IMR-90 (cell line): Measurements from ENCODE around the gene OCEL1. TPM values are rescaled to one million over a fixed set of nuclear protein-coding genes. Genes with fewer than 3 reads are reported as not detected.

Source experiments
- ATAC-seq: fragments of 200-7000 bp; cut with Tn5 transposase; 2 replicates; pipeline ENCODE4 v1.9.1; 2020; ENCODE audit warnings: low read depth, mild to moderate bottlenecking, moderate library complexity
- BruUV-seq: library from RNA; stranded (reverse); fragments of 400-500 nt; replicated peaks from 2 replicates; lab custom pipeline; 2021; lab: Mats Ljungman, UMichigan
- CTCF ChIA-PET: fragments of 300-600 bp; formaldehyde crosslinking; extraction: SDS; loops from one replicate; lab custom pipeline; 2021; ENCODE audit warnings: antibody characterized with exemption; lab: Yijun Ruan, JAX
- POLR2A ChIA-PET: fragments of 300-600 bp; sonication (Branson Sonifier 250); formaldehyde crosslinking; loops from one replicate; lab custom pipeline; 2022; ENCODE audit warnings: antibody characterized with exemption; ENCODE audit not compliant: unreplicated experiment; lab: Charles Lee
- DNase-seq: peaks from one replicate; pipeline ENCODE4 v3.0.0; 2013
- H2AFZ ChIP-seq: replicated peaks from 2 replicates; pipeline ENCODE3; 2013; ENCODE audit warnings: low read length, mild to moderate bottlenecking; ENCODE audit not compliant: poor library complexity
- H2AK5ac ChIP-seq: 2 replicates; pipeline ENCODE4 v1.6.1; 2013; ENCODE audit warnings: low read depth, low read length, inconsistent platforms
- H2AK9ac ChIP-seq: replicated peaks from 2 replicates; pipeline ENCODE3; 2013; ENCODE audit warnings: mild to moderate bottlenecking, low read depth, low read length, moderate library complexity; ENCODE audit not compliant: poor library complexity
- H2BK120ac ChIP-seq: 2 replicates; pipeline ENCODE4 v1.6.1; 2013; ENCODE audit warnings: low read depth, low read length, inconsistent platforms
- H2BK15ac ChIP-seq: 3 replicates; pipeline ENCODE4 v1.6.1; 2013; ENCODE audit warnings: low read depth, low read length, inconsistent platforms
- H2BK20ac ChIP-seq: 2 replicates; pipeline ENCODE4 v1.6.1; 2013; ENCODE audit warnings: low read depth, mild to moderate bottlenecking, inconsistent platforms, low read length, moderate library complexity
- H2BK5ac ChIP-seq: 2 replicates; pipeline ENCODE4 v1.6.1; 2013; ENCODE audit warnings: mild to moderate bottlenecking, low read depth, low read length, inconsistent platforms; ENCODE audit not compliant: poor library complexity, severe bottlenecking
- H3K14ac ChIP-seq: replicated peaks from 2 replicates; pipeline ENCODE4 v1.6.1; 2013; ENCODE audit warnings: low read depth, low read length, inconsistent platforms
- H3K18ac ChIP-seq: 2 replicates; pipeline ENCODE4 v1.6.1; 2013; ENCODE audit warnings: low read depth, low read length, control low read depth
- H3K23ac ChIP-seq: 2 replicates; pipeline ENCODE4 v1.6.1; 2013; ENCODE audit warnings: low read depth, low read length, inconsistent platforms
- H3K27ac ChIP-seq: 2 replicates; pipeline ENCODE4 v1.5.1; 2013; ENCODE audit warnings: mild to moderate bottlenecking, control low read depth, low read length; ENCODE audit not compliant: insufficient read depth
- H3K27me3 ChIP-seq: 2 replicates; pipeline ENCODE4 v1.6.1; 2013; ENCODE audit warnings: low read length; ENCODE audit not compliant: control insufficient read depth, insufficient read depth
- H3K36me3 ChIP-seq: 2 replicates; pipeline ENCODE4 v1.6.1; 2013; ENCODE audit warnings: low read length, mixed read lengths; ENCODE audit not compliant: control insufficient read depth, insufficient read depth
- H3K4ac ChIP-seq: 2 replicates; pipeline ENCODE4 v1.6.1; 2013; ENCODE audit warnings: low read depth, low read length, inconsistent platforms
- H3K4me1 ChIP-seq: 2 replicates; pipeline ENCODE4 v1.6.1; 2013; ENCODE audit warnings: low read length, mixed read lengths; ENCODE audit not compliant: control insufficient read depth, insufficient read depth
- H3K4me2 ChIP-seq: 2 replicates; pipeline ENCODE4 v1.6.1; 2013; ENCODE audit warnings: low read depth, mild to moderate bottlenecking, control low read depth, low read length, moderate library complexity
- H3K4me3 ChIP-seq: 2 replicates; pipeline ENCODE4 v1.5.1; 2013; ENCODE audit warnings: low read depth, mild to moderate bottlenecking, control low read depth, low read length, moderate library complexity; ENCODE audit not compliant: insufficient read depth
- H3K56ac ChIP-seq: 2 replicates; pipeline ENCODE4 v1.6.1; 2013; ENCODE audit warnings: low read length, inconsistent platforms; ENCODE audit not compliant: insufficient read depth; ENCODE audit errors: extremely low read depth
- H3K79me1 ChIP-seq, 2 experiments: 2 replicates each; pipeline ENCODE4 v1.6.1; 2013; ENCODE audit warnings: low read length in 2 of 2, inconsistent platforms in 1 of 2, low read depth in 1 of 2
- H3K9ac ChIP-seq: 2 replicates; pipeline ENCODE4 v1.6.1; 2013; ENCODE audit warnings: low read depth, low read length, control low read depth
- H3K9me1 ChIP-seq: 2 replicates; pipeline ENCODE4 v1.6.1; 2013; ENCODE audit warnings: low read length, inconsistent platforms; ENCODE audit not compliant: insufficient read depth
- H3K9me3 ChIP-seq: 2 replicates; pipeline ENCODE4 v1.6.1; 2013; ENCODE audit warnings: low read length; ENCODE audit not compliant: control insufficient read depth, insufficient read depth
- H4K20me1 ChIP-seq: 2 replicates; pipeline ENCODE4 v1.6.1; 2013; ENCODE audit warnings: low read length, inconsistent platforms; ENCODE audit not compliant: insufficient read depth
- H4K5ac ChIP-seq: 2 replicates; pipeline ENCODE4 v1.6.1; 2013; ENCODE audit warnings: mild to moderate bottlenecking, low read depth, low read length, control low read depth
- H4K8ac ChIP-seq, 2 experiments: 2 replicates each; pipeline ENCODE4 v1.6.1; 2013; ENCODE audit warnings: low read depth in 2 of 2, low read length in 2 of 2, control low read depth in 1 of 2, inconsistent platforms in 1 of 2
- H4K91ac ChIP-seq: 2 replicates; pipeline ENCODE4 v1.6.1; 2013; ENCODE audit warnings: low read depth, low read length, inconsistent platforms; ENCODE audit not compliant: insufficient read depth
- BHLHE40 ChIP-seq: fragments of 150-350 bp; IDR thresholded peaks from 2 replicates; pipeline ENCODE4 v1.6.1; 2016; ENCODE audit warnings: mild to moderate bottlenecking, low read depth, low read length
- CEBPB ChIP-seq: IDR thresholded peaks from 2 replicates; pipeline ENCODE4 v1.6.1; 2012; ENCODE audit warnings: low read depth, low read length, improper control_type of control experiment
- CHD1 ChIP-seq: IDR thresholded peaks from 2 replicates; pipeline ENCODE4 v1.6.1; 2012; ENCODE audit warnings: low read depth, low read length, improper control_type of control experiment
- FOS ChIP-seq: fragments of 150-350 bp; IDR thresholded peaks from 2 replicates; pipeline ENCODE4 v1.6.1; 2016; ENCODE audit warnings: low read depth, low read length
- MAFK ChIP-seq: IDR thresholded peaks from 2 replicates; pipeline ENCODE4 v1.6.1; 2012; ENCODE audit warnings: low read depth, low read length, improper control_type of control experiment
- MAZ ChIP-seq: IDR thresholded peaks from 2 replicates; pipeline ENCODE4 v1.6.1; 2012; ENCODE audit warnings: low read depth, mild to moderate bottlenecking, low read length, improper control_type of control experiment, moderate library complexity, borderline replicate concordance
- MXI1 ChIP-seq: IDR thresholded peaks from 2 replicates; pipeline ENCODE4 v1.6.1; 2012; ENCODE audit warnings: low read depth, mild to moderate bottlenecking, low read length, moderate library complexity, borderline replicate concordance
- NFE2L2 ChIP-seq: fragments of 150-350 bp; IDR thresholded peaks from 2 replicates; pipeline ENCODE4 v1.6.1; 2016; ENCODE audit warnings: low read depth, mild to moderate bottlenecking, low read length
- POLR2A ChIP-seq: IDR thresholded peaks from 2 replicates; pipeline ENCODE4 v1.6.1; 2012; ENCODE audit warnings: mild to moderate bottlenecking, low read depth, low read length
- RAD21 ChIP-seq: IDR thresholded peaks from 2 replicates; pipeline ENCODE4 v1.6.1; 2012; ENCODE audit warnings: low read length, improper control_type of control experiment
- RCOR1 ChIP-seq: IDR thresholded peaks from 2 replicates; pipeline ENCODE4 v1.6.1; 2012; ENCODE audit warnings: mild to moderate bottlenecking, low read length, improper control_type of control experiment; ENCODE audit not compliant: insufficient replicate concordance
- RFX5 ChIP-seq: IDR thresholded peaks from 2 replicates; pipeline ENCODE4 v1.8.0; 2012; ENCODE audit warnings: low read depth, mild to moderate bottlenecking, low read length, moderate library complexity
- SMC3 ChIP-seq: fragments of 150-350 bp; IDR thresholded peaks from 2 replicates; pipeline ENCODE4 v1.6.1; 2016; ENCODE audit warnings: low read depth, mild to moderate bottlenecking, antibody characterized with exemption, low read length, moderate library complexity
- WGBS, 2 experiments: methylation state at CpG; one replicate each; pipeline versions ENCODE4 v1.1.5 to v1.1.7; 2013; ENCODE audit warnings: missing lambda C conversion rate in 2 of 2; ENCODE audit not compliant: insufficient read length in 1 of 2; ENCODE audit errors: extremely low coverage in 2 of 2; 5-methylcytosine and 5-hydroxymethylcytosine counted together
- dilution Hi-C: fragments of 300-500 bp; cut with HindIII; formaldehyde crosslinking; loops from one replicate; pipeline ENCODE4 v1.14.3; 2018; ENCODE audit warnings: low sequenced_read_pairs; ENCODE audit not compliant: unreplicated experiment
- in situ Hi-C: fragments of 300-500 bp; cut with MboI; formaldehyde crosslinking; loops from 3 replicates; pipeline ENCODE4 v1.14.3; 2019; ENCODE audit warnings: low sequenced_read_pairs, inconsistent platforms, mixed read lengths
- intact Hi-C: fragments of 100-400 bp; cut with micrococcal nuclease; formaldehyde crosslinking; loops from 2 replicates; pipeline ENCODE4 v1.10.0; 2022
- polyA plus RNA-seq, 3 experiments: library from polyadenylated mRNA; depleted of rRNA; stranded (reverse); fragments of >200 nt; gene quantifications; 2 replicates each; pipeline ENCODE4 v1.2.3, GENCODE V29; 2012; ENCODE audit warnings: low replicate concordance in 1 of 3
- total RNA-seq: library from RNA; depleted of rRNA; stranded (reverse); fragments of >200 nt; gene quantifications from 2 replicates; pipeline ENCODE4 v1.2.3, GENCODE V29; 2012
- TF ChIP-seq, protein P1 (sequence below): fragments of 150-350 bp; IDR thresholded peaks from 2 replicates; pipeline ENCODE4 v1.6.1; 2017; ENCODE audit warnings: mild to moderate bottlenecking, antibody characterized with exemption, low read length, low read depth
- TF ChIP-seq, protein P2 (sequence below): conservative IDR thresholded peaks from 2 replicates; pipeline ENCODE4 v1.5.1; 2012; ENCODE audit warnings: mild to moderate bottlenecking, low read depth, low read length, improper control_type of control experiment
- TF ChIP-seq, protein P3 (sequence below): fragments of 150-350 bp; IDR thresholded peaks from 2 replicates; pipeline ENCODE4 v1.6.1; 2016; ENCODE audit warnings: low read depth, mild to moderate bottlenecking, low read length, moderate library complexity, borderline replicate concordance

The OCEL1 gene
- total and polyA plus RNA-seq, 2 of the 4 experiments (the other 2 are of a cell fraction): 1.1 to 7.2 TPM

DNA sequence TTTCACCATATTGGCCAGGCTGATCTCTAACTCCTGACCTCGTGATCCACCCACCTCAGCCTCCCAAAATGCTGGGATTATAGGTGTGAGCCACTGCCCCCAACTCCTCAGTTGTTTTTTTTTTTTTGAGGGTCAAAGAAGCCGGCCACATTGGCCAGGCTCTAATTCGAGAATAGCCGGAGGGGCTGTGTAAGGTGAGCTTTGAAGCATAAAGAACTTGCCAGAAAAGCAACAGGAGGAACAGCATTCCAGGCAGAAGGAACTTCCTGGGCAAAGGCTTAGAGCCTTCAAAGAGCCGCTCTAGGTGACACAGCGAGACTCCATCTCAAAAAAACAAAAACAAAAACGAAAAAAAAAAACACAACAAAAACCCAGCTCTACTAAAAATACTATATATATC lies 40.0 kb downstream of the OCEL1 start:
- H3K79me1 ChIP-seq: peaks cover 0 to 18% of the 10 kb centered on the region in 2 experiments; a peak in 2 of 4 replicates
- H3K36me3 ChIP-seq: peaks cover 5% of the 10 kb centered on the region; the same call in 1 of the 2 replicates
- no peak overlapping the region for H2BK120ac ChIP-seq
- H3K4me2 ChIP-seq: no peak overlapping the region
- H3K27ac ChIP-seq: no peak overlapping the region
- POLR2A ChIA-PET: no interaction called here
- no peak overlapping the region for H2BK15ac ChIP-seq
- H3K4ac ChIP-seq: no peak overlapping the region
- dilution Hi-C loops (no loop called here), intact Hi-C loops (no loop called here), in situ Hi-C loops (no loop called here)
- H2AK9ac ChIP-seq: no peak overlapping the region
- no peaks in the 10 kb centered on the region for H3K9me1 ChIP-seq
- no peaks in the 10 kb centered on the region for H4K20me1 ChIP-seq
- H3K18ac ChIP-seq: no peak overlapping the region
- no peak overlapping the region for H2BK20ac ChIP-seq
- H4K91ac ChIP-seq: no peak overlapping the region
- no peak overlapping the region for H2AK5ac ChIP-seq
- no peaks in the 10 kb centered on the region for H3K9me3 ChIP-seq
- no peak overlapping the region for H2BK5ac ChIP-seq
- H3K4me1 ChIP-seq: no peaks in the 10 kb centered on the region; the same call in 1 of the 2 replicates
- WGBS, 2 experiments: 90% methylated on average over 2 of the region's 7 CpGs; no CpG with 5 or more reads in 1 of the 2 experiments
- ATAC-seq (no peak), DNase-seq (no peak)
- H2AFZ ChIP-seq: no peak overlapping the region
- H3K4me3 ChIP-seq: no peak overlapping the region
- no peak overlapping the region for H3K14ac ChIP-seq
- H3K23ac ChIP-seq: no peak overlapping the region
- BruUV-seq: no TSS peak
- H3K56ac ChIP-seq: no peak overlapping the region
- H4K8ac ChIP-seq: no peak overlapping the region; a peak in 1 of 4 replicates
- TF ChIP-seq POLR2A: no peak
- TF ChIP-seq RFX5: no peak
- TF ChIP-seq MAZ: no peak
- TF ChIP-seq, protein P1, sequence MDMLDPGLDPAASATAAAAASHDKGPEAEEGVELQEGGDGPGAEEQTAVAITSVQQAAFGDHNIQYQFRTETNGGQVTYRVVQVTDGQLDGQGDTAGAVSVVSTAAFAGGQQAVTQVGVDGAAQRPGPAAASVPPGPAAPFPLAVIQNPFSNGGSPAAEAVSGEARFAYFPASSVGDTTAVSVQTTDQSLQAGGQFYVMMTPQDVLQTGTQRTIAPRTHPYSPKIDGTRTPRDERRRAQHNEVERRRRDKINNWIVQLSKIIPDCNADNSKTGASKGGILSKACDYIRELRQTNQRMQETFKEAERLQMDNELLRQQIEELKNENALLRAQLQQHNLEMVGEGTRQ: no peak
- no peak for TF ChIP-seq BHLHE40
- TF ChIP-seq SMC3: no peak
- no peak for TF ChIP-seq CHD1
- no peak for TF ChIP-seq FOS
- TF ChIP-seq NFE2L2: no peak
- TF ChIP-seq MAFK: no peak
- no peak for TF ChIP-seq CEBPB
- TF ChIP-seq MXI1: no peak
- TF ChIP-seq RCOR1: no peak
- TF ChIP-seq, protein P2, sequence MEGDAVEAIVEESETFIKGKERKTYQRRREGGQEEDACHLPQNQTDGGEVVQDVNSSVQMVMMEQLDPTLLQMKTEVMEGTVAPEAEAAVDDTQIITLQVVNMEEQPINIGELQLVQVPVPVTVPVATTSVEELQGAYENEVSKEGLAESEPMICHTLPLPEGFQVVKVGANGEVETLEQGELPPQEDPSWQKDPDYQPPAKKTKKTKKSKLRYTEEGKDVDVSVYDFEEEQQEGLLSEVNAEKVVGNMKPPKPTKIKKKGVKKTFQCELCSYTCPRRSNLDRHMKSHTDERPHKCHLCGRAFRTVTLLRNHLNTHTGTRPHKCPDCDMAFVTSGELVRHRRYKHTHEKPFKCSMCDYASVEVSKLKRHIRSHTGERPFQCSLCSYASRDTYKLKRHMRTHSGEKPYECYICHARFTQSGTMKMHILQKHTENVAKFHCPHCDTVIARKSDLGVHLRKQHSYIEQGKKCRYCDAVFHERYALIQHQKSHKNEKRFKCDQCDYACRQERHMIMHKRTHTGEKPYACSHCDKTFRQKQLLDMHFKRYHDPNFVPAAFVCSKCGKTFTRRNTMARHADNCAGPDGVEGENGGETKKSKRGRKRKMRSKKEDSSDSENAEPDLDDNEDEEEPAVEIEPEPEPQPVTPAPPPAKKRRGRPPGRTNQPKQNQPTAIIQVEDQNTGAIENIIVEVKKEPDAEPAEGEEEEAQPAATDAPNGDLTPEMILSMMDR: no peak
- TF ChIP-seq RAD21: no peak
- TF ChIP-seq, protein P3, sequence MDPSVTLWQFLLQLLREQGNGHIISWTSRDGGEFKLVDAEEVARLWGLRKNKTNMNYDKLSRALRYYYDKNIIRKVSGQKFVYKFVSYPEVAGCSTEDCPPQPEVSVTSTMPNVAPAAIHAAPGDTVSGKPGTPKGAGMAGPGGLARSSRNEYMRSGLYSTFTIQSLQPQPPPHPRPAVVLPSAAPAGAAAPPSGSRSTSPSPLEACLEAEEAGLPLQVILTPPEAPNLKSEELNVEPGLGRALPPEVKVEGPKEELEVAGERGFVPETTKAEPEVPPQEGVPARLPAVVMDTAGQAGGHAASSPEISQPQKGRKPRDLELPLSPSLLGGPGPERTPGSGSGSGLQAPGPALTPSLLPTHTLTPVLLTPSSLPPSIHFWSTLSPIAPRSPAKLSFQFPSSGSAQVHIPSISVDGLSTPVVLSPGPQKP: no peak
- CTCF ChIA-PET: no interaction called here
- no peak overlapping the region for H4K5ac ChIP-seq
- H3K27me3 ChIP-seq: no peaks in the 10 kb centered on the region
- no peak overlapping the region for H3K9ac ChIP-seq
